Left ventricle myocardium inferior (tissue), 1 donor: Measurements from ENCODE around the gene CFAP119. TPM values are rescaled to one million over a fixed set of nuclear protein-coding genes. Genes with fewer than 3 reads are reported as not detected.
A peak's percentile ranks its signal among the peaks of the same experiment; 100 is the strongest.

Source experiments
- DNase-seq: peaks from one replicate; pipeline ENCODE4 v3.0.0-alpha.2; 2020
- H3K27ac ChIP-seq: fragments of 200-600 bp; replicated peaks from 2 replicates; pipeline ENCODE4 v1.8.0; 2021
- H3K27me3 ChIP-seq: fragments of 200-600 bp; 2 replicates; pipeline ENCODE4 v1.8.0; 2021; ENCODE audit warnings: low read depth
- H3K36me3 ChIP-seq: fragments of 200-600 bp; 2 replicates; pipeline ENCODE4 v1.8.0; 2021
- H3K4me1 ChIP-seq: fragments of 200-600 bp; 2 replicates; pipeline ENCODE4 v1.8.0; 2021
- H3K4me3 ChIP-seq: fragments of 200-600 bp; 2 replicates; pipeline ENCODE4 v1.8.0; 2021; ENCODE audit warnings: mild to moderate bottlenecking, moderate library complexity
- H3K9me3 ChIP-seq: fragments of 200-600 bp; replicated peaks from 2 replicates; pipeline ENCODE4 v1.8.0; 2021
- CTCF ChIP-seq: fragments of 200-600 bp; IDR thresholded peaks from 2 replicates; pipeline ENCODE4 v1.8.0; 2021; ENCODE audit warnings: antibody characterized with exemption, mild to moderate bottlenecking, borderline replicate concordance
- intact Hi-C: fragments of 100-400 bp; cut with micrococcal nuclease; formaldehyde crosslinking; loops from one replicate; pipeline ENCODE4 v1.11.0; 2022
- total RNA-seq: library from RNA; stranded (reverse); fragmentation: NEBNext Ultra II Directional; extraction: Animal tissue kit (Norgen Biotek cat#: 25700); gene quantifications from one replicate; pipeline ENCODE4 v1.2.1, GENCODE V29; 2021
- donor health status: DM: no; HTN: yes; CAD: no; lungs with severe emphysema.

CFAP119 gene
- total RNA-seq, 1 donor from 2014 or later: 0.69 TPM

DNA sequence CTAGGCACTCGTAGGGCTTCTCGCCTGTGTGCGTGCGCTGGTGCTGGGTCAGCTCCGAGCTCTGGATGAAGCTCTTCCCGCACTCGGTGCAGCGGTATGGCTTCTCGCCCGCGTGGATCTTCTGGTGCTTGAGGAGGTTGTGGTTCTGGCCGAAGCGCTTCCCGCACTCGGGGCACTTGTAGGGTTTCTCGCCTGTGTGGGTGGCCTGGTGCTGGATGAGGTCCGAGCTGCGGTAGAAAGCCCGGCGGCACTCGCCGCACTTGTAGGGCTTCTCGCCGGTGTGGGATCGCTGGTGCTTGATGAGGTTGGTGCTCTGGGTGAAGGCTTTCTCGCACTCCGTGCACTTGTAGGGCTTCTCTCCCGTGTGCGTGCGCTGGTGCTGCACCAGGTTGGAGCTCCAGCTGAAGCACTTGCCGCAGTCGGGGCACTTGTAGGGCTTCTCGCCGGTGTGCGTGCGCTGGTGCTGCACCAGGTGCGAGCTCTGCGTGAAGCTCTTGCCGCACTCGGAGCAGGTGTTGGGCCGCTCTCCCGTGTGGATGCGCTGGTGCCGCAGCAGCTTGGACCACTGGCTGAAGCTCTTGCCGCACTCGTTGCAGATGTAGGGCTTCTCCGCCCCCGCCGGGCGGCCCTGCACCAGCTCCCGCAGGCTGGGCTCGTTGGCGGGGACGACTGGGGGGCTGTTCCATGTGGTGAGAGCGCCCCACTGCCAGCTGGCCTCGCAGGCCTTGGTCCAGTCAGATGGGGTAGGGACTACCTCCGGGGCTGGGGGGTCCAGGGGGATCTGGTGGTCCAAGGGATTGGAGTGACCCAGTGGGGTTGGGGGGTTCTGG is 21.6 kb upstream of the CFAP119 start:
- no peaks in the 10 kb centered on the region for H3K9me3 ChIP-seq
- H3K4me1 ChIP-seq: peaks cover 40% of the 10 kb centered on the region
- H3K36me3 ChIP-seq: peaks cover 30% of the 10 kb centered on the region
- no peak for TF ChIP-seq CTCF
- no peaks in the 10 kb centered on the region for H3K27me3 ChIP-seq
- no peak for DNase-seq
- intact Hi-C loops: no loop called here
- H3K27ac ChIP-seq: no peak overlapping the region
- H3K4me3 ChIP-seq: no peak overlapping the region

- no peak for DNase-seq
- Histone ChIP-seq H3K27ac (no peak overlapping the region), H3K4me3 (no peak overlapping the region), H3K27me3 (no peaks in the 10 kb centered on the region), H3K36me3 (peaks cover 30% of the 10 kb centered on the region), H3K4me1 (peaks cover 41% of the 10 kb centered on the region), H3K9me3 (no peaks in the 10 kb centered on the region)
- no peak for TF ChIP-seq CTCF
- intact Hi-C loops: no loop called here
Measured at GRCh38 chr16:30782486-30783279, 20.8 kb upstream of the CFAP119 start.

DNA sequence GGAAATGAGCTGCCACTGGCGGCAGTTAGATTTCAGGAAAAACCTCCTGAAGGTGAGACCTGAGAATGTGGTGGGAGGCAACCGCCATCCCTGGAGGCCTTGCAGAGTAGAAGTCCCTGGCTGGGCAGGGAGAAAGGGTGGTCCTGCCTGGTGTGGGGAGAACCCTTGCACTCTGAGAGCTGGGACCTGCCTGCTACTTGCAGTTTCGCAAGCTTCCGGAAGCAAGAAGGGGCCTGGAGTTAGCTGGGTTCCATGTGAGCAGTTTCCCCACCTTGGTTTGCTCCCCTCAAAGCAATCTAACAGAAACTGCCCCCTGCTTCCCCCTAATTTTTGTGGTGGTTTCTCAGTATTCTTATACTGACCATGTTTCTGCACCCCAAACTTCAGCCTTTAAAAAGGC is 18.7 kb upstream of the CFAP119 start:
- Histone ChIP-seq H3K4me3 (no peak overlapping the region), H3K4me1 (peaks cover 41% of the 10 kb centered on the region), H3K27ac (no peak overlapping the region), H3K36me3 (peaks cover 30% of the 10 kb centered on the region), H3K9me3 (no peaks in the 10 kb centered on the region), H3K27me3 (no peaks in the 10 kb centered on the region)
- no peak for TF ChIP-seq CTCF
- no peak for DNase-seq
- intact Hi-C loops: no loop called here

- intact Hi-C loops: no loop called here
- H3K36me3 ChIP-seq: peaks cover 30% of the 10 kb centered on the region
- H3K4me1 ChIP-seq: peaks cover 41% of the 10 kb centered on the region
- no peaks in the 10 kb centered on the region for H3K27me3 ChIP-seq
- no peak for DNase-seq
- H3K27ac ChIP-seq: no peak overlapping the region
- H3K9me3 ChIP-seq: no peaks in the 10 kb centered on the region
- TF ChIP-seq CTCF: no peak
- H3K4me3 ChIP-seq: no peak overlapping the region
Measured at GRCh38 chr16:30780021-30780420, 18.2 kb upstream of the CFAP119 start.

DNA sequence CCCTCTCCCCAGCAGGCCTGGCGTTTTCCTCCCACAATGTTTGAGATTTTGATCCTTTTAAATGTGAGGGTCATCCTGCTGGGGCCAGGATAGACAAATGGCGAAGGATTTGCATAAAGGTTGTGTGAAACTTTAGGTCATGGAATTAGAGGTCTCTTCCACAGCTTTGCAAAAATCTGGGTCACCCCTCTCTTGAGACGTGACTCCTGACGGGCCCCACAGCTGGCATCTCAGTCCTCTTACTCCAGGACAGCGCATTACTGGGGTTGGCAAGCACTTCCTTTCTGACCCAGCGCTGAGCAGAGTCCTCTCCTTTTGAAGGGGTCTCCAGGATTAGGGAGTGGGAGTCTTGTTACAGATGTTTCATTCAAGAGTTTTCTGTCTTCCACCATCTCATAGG is 17.7 kb upstream of the CFAP119 start:
- DNase-seq: no peak
- Histone ChIP-seq H3K9me3 (no peaks in the 10 kb centered on the region), H3K4me1 (peaks cover 41% of the 10 kb centered on the region), H3K27me3 (no peaks in the 10 kb centered on the region), H3K4me3 (no peak overlapping the region), H3K36me3 (peaks cover 30% of the 10 kb centered on the region), H3K27ac (peak overlapping the region; percentile 97)
- intact Hi-C loops: no loop called here
- TF ChIP-seq CTCF: no peak
